DND-41 (cell line): ENCODE measurements around the gene TMEM131L.

Source experiments
- ATAC-seq: fragments of 200-7000 bp; cut with Tn5 transposase; 3 replicates; pipeline ENCODE4 v1.9.1; 2021; ENCODE audit warnings: low read depth; ENCODE audit not compliant: insufficient read depth
- DNase-seq: peaks from one replicate; pipeline ENCODE4 v3.0.0-alpha.2; 2020
- H2AFZ ChIP-seq: 2 replicates; pipeline ENCODE4 v1.6.0; 2012; ENCODE audit warnings: low read depth, low read length
- H3K27ac ChIP-seq: 2 replicates; pipeline ENCODE4 v1.5.1; 2012; ENCODE audit warnings: low read length, inconsistent platforms
- H3K27me3 ChIP-seq: fragments of 200-600 bp; sonication (generic); 2 replicates; pipeline ENCODE4 v1.6.0; 2012; ENCODE audit warnings: low read length, mild to moderate bottlenecking, inconsistent platforms; ENCODE audit not compliant: insufficient read depth, poor library complexity
- H3K36me3 ChIP-seq: 2 replicates; pipeline ENCODE4 v1.5.1; 2012; ENCODE audit warnings: low read length, inconsistent platforms; ENCODE audit not compliant: insufficient read depth
- H3K4me1 ChIP-seq: 2 replicates; pipeline ENCODE4 v1.5.1; 2012; ENCODE audit warnings: mild to moderate bottlenecking, low read length; ENCODE audit not compliant: insufficient read depth
- H3K4me2 ChIP-seq: 2 replicates; pipeline ENCODE4 v1.6.0; 2012; ENCODE audit warnings: mild to moderate bottlenecking, moderate library complexity, low read length, inconsistent platforms; ENCODE audit not compliant: insufficient read depth
- H3K4me3 ChIP-seq, 2 experiments: fragments of 200-600 bp in 1 of 2; shearing (Covaris generic) in 1 of 2; 2 replicates each; pipeline ENCODE4 v1.5.1; 2012 to 2016; ENCODE audit warnings: inconsistent platforms in 2 of 2, low read length in 2 of 2, mild to moderate bottlenecking in 2 of 2, low read depth in 1 of 2, moderate library complexity in 1 of 2
- H3K79me2 ChIP-seq: 2 replicates; pipeline ENCODE4 v1.6.0; 2012; ENCODE audit warnings: low read length, inconsistent platforms; ENCODE audit not compliant: insufficient read depth
- H3K9ac ChIP-seq: 2 replicates; pipeline ENCODE4 v1.6.0; 2012; ENCODE audit warnings: low read depth, mild to moderate bottlenecking, inconsistent platforms, low read length, moderate library complexity
- H3K9me3 ChIP-seq: 2 replicates; pipeline ENCODE4 v1.5.1; 2012; ENCODE audit warnings: low read length, moderate library complexity, mild to moderate bottlenecking, inconsistent platforms; ENCODE audit not compliant: insufficient read depth, severe bottlenecking
- H4K20me1 ChIP-seq: 2 replicates; pipeline ENCODE4 v1.6.0; 2012; ENCODE audit warnings: low read length; ENCODE audit not compliant: insufficient read depth
- EZH2 ChIP-seq: IDR thresholded peaks from 3 replicates; pipeline ENCODE4 v1.6.1; 2012; ENCODE audit warnings: borderline replicate concordance, low read depth, mild to moderate bottlenecking, moderate library complexity, low read length, inconsistent platforms; ENCODE audit not compliant: severe bottlenecking
- TF ChIP-seq, protein P1 (sequence below): IDR thresholded peaks from 2 replicates; pipeline ENCODE4 v1.5.1; 2012; ENCODE audit warnings: borderline replicate concordance, low read length, moderate library complexity, mild to moderate bottlenecking; ENCODE audit not compliant: poor library complexity, severe bottlenecking; ENCODE audit errors: extremely low read depth

TMEM131L gene

GRCh38 chr4:153447175-153447905 is 18.8 kb upstream of the TMEM131L start:
- H3K36me3 ChIP-seq: no peaks in the 10 kb centered on the region
- H4K20me1 ChIP-seq: no peaks in the 10 kb centered on the region
- no peaks in the 10 kb centered on the region for H3K27me3 ChIP-seq
- no peaks in the 10 kb centered on the region; the same call in 1 of the 2 replicates for H3K79me2 ChIP-seq
- H3K4me2 ChIP-seq: no peak overlapping the region
- DNase-seq: no peak
- H3K4me1 ChIP-seq: peaks cover 38% of the 10 kb centered on the region
- no peak overlapping the region for H3K4me3 ChIP-seq
- TF ChIP-seq, protein P1, sequence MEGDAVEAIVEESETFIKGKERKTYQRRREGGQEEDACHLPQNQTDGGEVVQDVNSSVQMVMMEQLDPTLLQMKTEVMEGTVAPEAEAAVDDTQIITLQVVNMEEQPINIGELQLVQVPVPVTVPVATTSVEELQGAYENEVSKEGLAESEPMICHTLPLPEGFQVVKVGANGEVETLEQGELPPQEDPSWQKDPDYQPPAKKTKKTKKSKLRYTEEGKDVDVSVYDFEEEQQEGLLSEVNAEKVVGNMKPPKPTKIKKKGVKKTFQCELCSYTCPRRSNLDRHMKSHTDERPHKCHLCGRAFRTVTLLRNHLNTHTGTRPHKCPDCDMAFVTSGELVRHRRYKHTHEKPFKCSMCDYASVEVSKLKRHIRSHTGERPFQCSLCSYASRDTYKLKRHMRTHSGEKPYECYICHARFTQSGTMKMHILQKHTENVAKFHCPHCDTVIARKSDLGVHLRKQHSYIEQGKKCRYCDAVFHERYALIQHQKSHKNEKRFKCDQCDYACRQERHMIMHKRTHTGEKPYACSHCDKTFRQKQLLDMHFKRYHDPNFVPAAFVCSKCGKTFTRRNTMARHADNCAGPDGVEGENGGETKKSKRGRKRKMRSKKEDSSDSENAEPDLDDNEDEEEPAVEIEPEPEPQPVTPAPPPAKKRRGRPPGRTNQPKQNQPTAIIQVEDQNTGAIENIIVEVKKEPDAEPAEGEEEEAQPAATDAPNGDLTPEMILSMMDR: no peak
- TF ChIP-seq EZH2: no peak
- no peak overlapping the region for H3K9ac ChIP-seq
- no peaks in the 10 kb centered on the region for H3K9me3 ChIP-seq
- H3K27ac ChIP-seq: no peak overlapping the region
- no peak for ATAC-seq
- H2AFZ ChIP-seq: no peak overlapping the region

GRCh38 chr4:153448003-153448731 is 18.0 kb upstream of the TMEM131L start:
- H2AFZ ChIP-seq: no peak overlapping the region
- no peak overlapping the region for H3K4me2 ChIP-seq
- H3K79me2 ChIP-seq: no peaks in the 10 kb centered on the region; the same call in 1 of the 2 replicates
- H4K20me1 ChIP-seq: no peaks in the 10 kb centered on the region
- no peak overlapping the region for H3K9ac ChIP-seq
- H3K4me3 ChIP-seq: no peak overlapping the region
- no peak for ATAC-seq
- H3K9me3 ChIP-seq: no peaks in the 10 kb centered on the region
- no peak for DNase-seq
- no peak for TF ChIP-seq EZH2
- TF ChIP-seq, protein P1: no peak
- peaks cover 38% of the 10 kb centered on the region for H3K4me1 ChIP-seq
- H3K36me3 ChIP-seq: no peaks in the 10 kb centered on the region
- no peaks in the 10 kb centered on the region for H3K27me3 ChIP-seq
- H3K27ac ChIP-seq: 0 out of 2 replicates have a peak overlapping the region, but pooled peaks have one; percentile 4

DNA sequence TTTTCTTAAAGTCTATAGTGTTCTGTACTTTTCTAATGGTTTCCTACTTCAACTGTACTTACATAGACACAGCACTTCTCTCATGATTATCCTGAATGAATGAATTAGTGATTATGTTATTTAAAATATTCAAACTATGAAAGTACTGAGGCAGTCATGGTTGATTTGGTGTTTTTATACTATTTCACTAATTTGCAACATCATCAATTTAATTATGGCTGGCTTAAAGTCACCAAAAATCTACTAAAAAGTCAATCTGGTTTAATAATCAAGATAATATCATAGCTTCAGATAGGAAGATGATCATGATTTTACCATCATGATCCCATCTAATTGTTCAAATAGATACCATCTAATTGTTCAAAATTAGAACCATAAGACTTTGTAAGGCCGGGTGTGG is 16.8 kb upstream of the TMEM131L start:
- TF ChIP-seq, protein P1: no peak
- TF ChIP-seq EZH2: no peak
- Histone ChIP-seq H3K4me3 (no peak overlapping the region), H3K9me3 (no peaks in the 10 kb centered on the region), H3K27me3 (no peaks in the 10 kb centered on the region), H3K4me1 (peaks cover 36% of the 10 kb centered on the region), H4K20me1 (no peaks in the 10 kb centered on the region), H3K79me2 (no peaks in the 10 kb centered on the region; the same call in 1 of the 2 replicates), H2AFZ (no peak overlapping the region), H3K9ac (no peak overlapping the region), H3K27ac (peak overlapping the region; percentile 89), H3K4me2 (no peak overlapping the region), H3K36me3 (no peaks in the 10 kb centered on the region)
- no peak for DNase-seq
- ATAC-seq: no peak
